ENCODE measurements around the gene ADGRG1.

The ADGRG1 gene

GRCh38 chr16:57637020-57637419, 8.6 kb downstream of the ADGRG1 start:
- no peak overlapping the region for H3K4me3 ChIP-seq (ENCODE audit: low read length)
- TF ChIP-seq CTCF (conservative IDR thresholded peaks at IDR 0.05; ENCODE audit: low read length), result no peak
- no peak for DNase-seq (ENCODE audit: low read depth)

GRCh38 chr16:57637424-57637823, 9.0 kb downstream of the ADGRG1 start:
- no peak for TF ChIP-seq CTCF (conservative IDR thresholded peaks at IDR 0.05; ENCODE audit: low read length)
- DNase-seq (ENCODE audit: low read depth), result no peak
- no peak overlapping the region for H3K4me3 ChIP-seq (ENCODE audit: low read length)

- DNase-seq (ENCODE audit: low read depth), result no peak
- no peak for TF ChIP-seq CTCF (conservative IDR thresholded peaks at IDR 0.05; ENCODE audit: low read length)
- no peak overlapping the region for H3K4me3 ChIP-seq (ENCODE audit: low read length)
Measured at GRCh38 chr16:57637965-57638364, 9.5 kb downstream of the ADGRG1 start.

- no peak for DNase-seq (ENCODE audit: low read depth)
- H3K4me3 ChIP-seq (ENCODE audit: low read length), result no peak overlapping the region
- no peak for TF ChIP-seq CTCF (conservative IDR thresholded peaks at IDR 0.05; ENCODE audit: low read length)
Measured at GRCh38 chr16:57638381-57638780, 10.0 kb downstream of the ADGRG1 start.

GRCh38 chr16:57639172-57639887, 10.9 kb downstream of the ADGRG1 start:
- TF ChIP-seq CTCF (conservative IDR thresholded peaks at IDR 0.05; ENCODE audit: low read length), result no peak
- no peak overlapping the region for H3K4me3 ChIP-seq (ENCODE audit: low read length)
- DNase-seq (ENCODE audit: low read depth), result no peak

GRCh38 chr16:57640185-57640584, 11.8 kb downstream of the ADGRG1 start:
- no peak for DNase-seq (ENCODE audit: low read depth)
- TF ChIP-seq CTCF (conservative IDR thresholded peaks at IDR 0.05; ENCODE audit: low read length), result no peak
- no peak overlapping the region for H3K4me3 ChIP-seq (ENCODE audit: low read length)

GRCh38 chr16:57640612-57641011, 12.2 kb downstream of the ADGRG1 start:
- DNase-seq (ENCODE audit: low read depth), result no peak
- TF ChIP-seq CTCF (conservative IDR thresholded peaks at IDR 0.05; ENCODE audit: low read length), result no peak

More at GRCh38 chr16:57640612-57641011, 12.2 kb downstream of the ADGRG1 start:
- no peak overlapping the region for H3K4me3 ChIP-seq (ENCODE audit: low read length)

Measured in AG10803 (cell line).